Inflammatory macrophage treated with lipopolysaccharide for 4 hours (primary cell): ENCODE measurements around the gene FAM24B.

ENCODE experiments used
- DNase-seq: peaks from one replicate; pipeline ENCODE4 v3.0.0-alpha.2; 2020

The FAM24B gene

GRCh38 chr10:122821808-122822207, 57.6 kb downstream of the FAM24B start:
- no peak for DNase-seq

- DNase-seq: no peak
These were observed 63.9 kb downstream of the FAM24B start for GRCh38 chr10:122815458-122815857.

DNA sequence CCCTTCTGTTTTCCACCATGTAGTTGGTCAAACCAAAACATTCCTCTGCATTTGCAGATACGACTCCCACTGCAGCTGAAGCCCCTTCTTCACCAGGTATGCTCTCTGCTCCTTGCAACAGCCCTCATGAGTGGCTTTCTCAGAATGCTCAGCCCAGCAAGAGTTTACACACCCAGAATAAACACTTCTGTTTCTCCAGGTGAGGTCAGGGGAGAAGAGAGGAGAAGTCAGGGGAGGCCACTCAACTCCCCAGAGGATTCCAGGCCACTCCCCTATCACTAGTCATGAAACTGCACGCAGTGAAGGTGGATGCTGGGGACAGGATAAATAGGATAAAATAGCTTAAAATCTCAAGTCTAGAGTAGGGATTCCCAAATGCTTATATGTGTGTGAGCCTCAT, 64.9 kb downstream of the FAM24B start:
- no peak for DNase-seq

DNA sequence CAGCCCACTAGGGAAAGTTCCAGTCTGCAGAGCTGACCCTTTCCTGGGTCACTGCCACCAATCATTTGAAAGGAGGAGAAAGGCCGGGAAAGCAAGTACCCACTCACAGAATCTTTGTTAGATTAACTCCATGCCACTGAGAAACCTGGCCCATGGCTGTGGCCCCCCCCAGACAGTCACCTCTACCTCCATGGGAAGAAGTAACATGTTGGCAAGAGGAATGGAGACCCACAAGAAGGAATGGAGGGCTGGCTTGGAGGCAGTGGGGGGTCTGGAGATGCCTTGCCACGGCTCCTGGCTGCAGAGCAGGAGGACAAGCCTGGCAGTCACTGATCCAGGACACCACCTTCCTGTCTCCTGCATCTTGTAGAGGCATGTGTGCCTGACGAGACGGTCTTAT, 66.6 kb downstream of the FAM24B start:
- DNase-seq: no peak

GRCh38 chr10:122802282-122802681, 77.1 kb downstream of the FAM24B start:
- no peak for DNase-seq
